ENCODE measurements around the gene SLC48A1.
A peak's percentile ranks its signal among the peaks of the same experiment; 100 is the strongest.

Gene SLC48A1

DNA sequence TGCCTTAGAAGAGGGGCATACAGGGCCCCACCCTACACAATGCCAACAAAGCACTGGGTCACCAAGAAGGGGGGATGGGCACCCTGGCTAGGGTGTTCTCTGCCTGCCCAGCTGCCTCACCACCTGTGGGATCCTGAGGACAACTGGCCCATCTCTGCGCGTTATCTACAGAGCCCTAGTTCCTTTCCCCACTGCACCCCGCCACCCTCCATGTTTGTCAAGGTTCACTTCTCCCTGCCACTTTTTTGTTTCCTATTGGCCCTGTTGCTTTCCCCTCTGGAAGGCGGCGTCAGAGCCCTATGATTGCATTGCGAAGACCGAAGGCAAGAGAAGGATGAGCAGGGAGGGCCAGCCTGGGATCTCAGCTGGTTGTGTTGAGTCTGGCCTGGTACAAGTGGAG is 1.6 kb downstream of the SLC48A1 start:
- Histone ChIP-seq H3K9ac (ENCODE audit: insufficient read length) (no peak overlapping the region), H3K36me3 (ENCODE audit: insufficient read depth, low read length) (no peaks in the 10 kb centered on the region), H3K4me3 (peak overlapping the region; percentile 91), H3K9me3 (ENCODE audit: low read depth, low read length) (no peaks in the 10 kb centered on the region), H3K27ac (no peak overlapping the region)
- no peak for DNase-seq (ENCODE audit: low read depth, low spot score)
- TF ChIP-seq POLR2AphosphoS5 (IDR thresholded peaks at IDR 0.05; ENCODE audit: borderline replicate concordance, low read depth, low read length) (no peak), EZH2 (IDR thresholded peaks at IDR 0.05) (no peak), FOXP2 (optimal IDR thresholded peaks at IDR 0.05; ENCODE audit: control extremely low read depth, extremely low read length, insufficient read depth) (no peak)

DNA sequence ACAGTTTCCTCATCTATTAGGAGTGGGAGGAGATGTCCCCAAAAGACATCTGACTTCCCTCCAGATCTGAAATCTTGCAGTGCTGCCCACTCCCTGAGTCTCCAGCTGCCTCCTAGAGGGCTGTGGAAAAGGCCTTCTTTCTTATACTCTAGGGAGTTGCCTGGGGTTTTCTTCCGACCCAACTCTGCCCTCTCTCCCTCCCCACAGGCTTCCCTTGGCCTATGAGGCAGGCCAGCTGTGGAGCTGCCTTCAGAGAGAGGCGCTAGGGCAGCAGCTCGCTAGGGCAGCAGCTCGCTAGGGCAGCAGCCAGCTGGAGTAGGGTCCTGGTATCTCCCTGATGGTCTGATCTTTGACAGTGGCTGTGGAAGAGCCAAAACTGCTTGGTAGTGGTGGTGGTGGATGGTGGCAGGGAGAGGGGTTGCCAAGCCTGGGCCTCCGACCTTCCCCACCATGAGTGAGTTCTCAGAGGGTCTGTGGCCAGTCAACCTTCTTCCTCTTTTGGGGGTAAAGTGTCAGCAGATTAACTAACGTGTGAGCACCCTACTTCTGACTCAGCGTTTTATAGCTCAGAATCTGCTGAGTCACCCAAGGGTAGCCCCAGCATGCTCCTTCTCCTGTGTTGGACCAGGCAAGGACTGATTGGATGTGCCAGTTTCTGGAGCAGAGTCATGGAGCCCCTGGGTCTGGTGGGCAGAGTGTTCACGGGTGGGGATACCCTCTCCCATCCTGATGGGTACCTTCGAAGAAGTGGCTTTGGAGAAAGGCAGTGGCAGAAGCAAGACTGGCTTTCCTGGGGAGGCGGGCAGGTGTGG is 2.3 kb downstream of the SLC48A1 start:
- TF ChIP-seq FOXP2 (optimal IDR thresholded peaks at IDR 0.05; ENCODE audit: control extremely low read depth, extremely low read length, insufficient read depth) (no peak), EZH2 (IDR thresholded peaks at IDR 0.05) (no peak), POLR2AphosphoS5 (IDR thresholded peaks at IDR 0.05; ENCODE audit: borderline replicate concordance, low read depth, low read length) (no peak)
- Histone ChIP-seq H3K4me3 (0 out of 2 replicates have a peak overlapping the region, but pooled peaks have one; percentile 91), H3K27ac (peak overlapping the region; percentile 54), H3K9ac (ENCODE audit: insufficient read length) (no peak overlapping the region), H3K9me3 (ENCODE audit: low read depth, low read length) (no peaks in the 10 kb centered on the region), H3K36me3 (ENCODE audit: insufficient read depth, low read length) (no peaks in the 10 kb centered on the region; the same call in 1 of the 2 replicates)
- DNase-seq (ENCODE audit: low read depth, low spot score), result no peak

DNA sequence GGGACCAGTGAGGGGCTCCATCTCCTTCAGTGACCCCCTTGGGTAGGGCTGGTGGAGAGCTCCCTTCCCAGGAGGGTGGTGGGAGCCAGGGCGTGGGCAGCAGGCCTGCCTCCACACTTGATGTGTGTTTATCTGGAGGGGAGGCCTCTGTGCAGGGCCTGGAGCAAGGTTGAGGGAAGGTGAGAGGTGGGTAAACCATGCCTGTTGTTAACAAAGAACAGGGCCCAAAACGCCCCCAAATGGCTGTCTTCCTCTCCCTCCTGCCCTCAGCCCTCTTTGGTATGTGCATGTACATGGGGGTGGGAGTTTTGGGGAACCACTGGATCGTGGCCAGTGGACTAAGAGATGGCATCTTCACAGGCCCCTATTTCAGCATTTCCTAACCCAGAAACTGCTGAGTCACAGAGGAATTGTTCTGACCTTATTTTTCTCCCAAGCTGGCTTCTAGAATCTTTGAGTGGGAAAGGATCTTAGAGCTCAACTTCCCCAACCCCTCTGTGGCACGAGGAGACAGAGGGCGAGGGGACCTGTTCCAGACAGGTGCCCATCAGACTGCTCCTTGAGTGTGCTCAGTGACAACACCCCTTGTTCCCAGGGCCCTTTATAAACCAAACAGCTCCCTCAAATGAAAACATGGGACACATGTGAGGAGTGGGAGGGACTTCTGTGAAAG is 3.6 kb downstream of the SLC48A1 start:
- TF ChIP-seq POLR2AphosphoS5 (IDR thresholded peaks at IDR 0.05; ENCODE audit: borderline replicate concordance, low read depth, low read length) (no peak), FOXP2 (optimal IDR thresholded peaks at IDR 0.05; ENCODE audit: control extremely low read depth, extremely low read length, insufficient read depth) (no peak), EZH2 (IDR thresholded peaks at IDR 0.05) (no peak)
- no peak overlapping the region for H3K4me3 ChIP-seq
- peaks cover 4% of the 10 kb centered on the region; the same call in 1 of the 2 replicates for H3K36me3 ChIP-seq (ENCODE audit: insufficient read depth, low read length)
- no peak for DNase-seq (ENCODE audit: low read depth, low spot score)
- H3K9me3 ChIP-seq (ENCODE audit: low read depth, low read length), result no peaks in the 10 kb centered on the region
- H3K9ac ChIP-seq (ENCODE audit: insufficient read length), result no peak overlapping the region
- peak overlapping the region; percentile 59 for H3K27ac ChIP-seq

DNA sequence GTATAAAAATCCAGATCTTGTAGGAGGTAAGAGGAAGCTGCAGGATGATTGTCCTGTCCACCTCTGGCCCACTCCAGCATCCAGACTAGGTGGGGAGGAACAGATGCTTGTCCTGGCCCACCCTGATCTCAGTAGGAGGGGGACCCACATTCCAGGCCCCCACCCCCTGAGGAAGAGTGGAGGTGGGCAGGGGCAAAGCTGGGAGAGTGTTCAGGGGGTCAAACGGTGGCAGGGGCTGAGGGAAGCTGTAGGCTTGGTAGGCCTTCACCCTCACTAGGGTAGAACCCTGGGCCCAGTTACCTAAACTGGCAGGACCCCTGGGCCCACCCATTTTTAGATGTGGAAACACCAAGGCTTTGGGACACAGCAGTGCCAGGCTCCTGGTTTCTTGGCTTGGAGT is 4.1 kb downstream of the SLC48A1 start:
- no peaks in the 10 kb centered on the region for H3K9me3 ChIP-seq (ENCODE audit: low read depth, low read length)
- no peak overlapping the region for H3K4me3 ChIP-seq
- TF ChIP-seq POLR2AphosphoS5 (IDR thresholded peaks at IDR 0.05; ENCODE audit: borderline replicate concordance, low read depth, low read length) (no peak), FOXP2 (optimal IDR thresholded peaks at IDR 0.05; ENCODE audit: control extremely low read depth, extremely low read length, insufficient read depth) (no peak), EZH2 (IDR thresholded peaks at IDR 0.05) (no peak)
- H3K27ac ChIP-seq, result peak overlapping the region; percentile 59; the same call in 1 of the 2 replicates
- peak overlapping the region; percentile 25 for H3K9ac ChIP-seq (ENCODE audit: insufficient read length)
- no peak for DNase-seq (ENCODE audit: low read depth, low spot score)
- peaks cover 7% of the 10 kb centered on the region; the same call in 1 of the 2 replicates for H3K36me3 ChIP-seq (ENCODE audit: insufficient read depth, low read length)

DNA sequence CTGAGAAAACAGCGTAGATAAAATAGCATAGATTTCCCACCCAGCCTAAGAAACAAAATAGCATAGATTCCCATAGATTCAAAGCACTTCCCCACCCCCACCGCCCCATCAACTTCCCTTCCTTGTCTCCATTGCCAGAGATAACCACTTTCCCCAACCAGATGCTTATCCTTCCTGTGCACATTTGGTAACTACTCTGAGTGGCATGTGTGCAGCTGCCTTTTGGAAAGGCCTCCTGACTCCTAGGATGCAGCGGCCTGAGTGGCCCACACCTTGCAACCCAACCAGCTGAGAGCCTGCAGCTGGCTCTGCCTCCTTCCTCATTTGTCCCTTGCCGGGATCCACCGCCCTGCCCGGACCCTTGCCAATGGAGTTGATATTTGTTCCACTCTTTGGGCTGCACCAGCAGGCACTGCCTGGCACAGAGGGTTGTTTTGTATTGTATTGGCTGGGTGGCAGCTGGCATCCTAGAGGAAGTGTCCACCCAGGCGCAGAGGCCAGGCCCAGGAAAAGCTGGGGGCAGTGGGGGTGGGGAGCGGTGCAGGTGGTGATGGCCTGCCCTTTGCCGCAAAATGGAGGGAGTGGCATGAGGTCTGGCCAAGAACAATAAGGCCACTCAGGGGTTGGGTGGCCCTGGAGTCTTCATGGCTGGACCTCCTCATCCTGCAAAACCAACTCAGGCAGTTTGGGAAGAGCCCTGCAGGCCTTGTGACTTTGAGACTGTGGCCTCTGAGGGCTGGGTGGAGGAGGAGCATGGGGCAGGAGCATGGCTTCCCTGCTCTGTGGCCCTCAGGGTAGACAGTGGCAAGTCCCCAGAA is 4.9 kb downstream of the SLC48A1 start:
- Histone ChIP-seq H3K27ac (peak overlapping the region; percentile 59; the same call in 1 of the 2 replicates), H3K9me3 (ENCODE audit: low read depth, low read length) (no peaks in the 10 kb centered on the region), H3K36me3 (ENCODE audit: insufficient read depth, low read length) (peaks cover 13% of the 10 kb centered on the region; the same call in 1 of the 2 replicates), H3K4me3 (no peak overlapping the region), H3K9ac (ENCODE audit: insufficient read length) (peak overlapping the region; percentile 25)
- TF ChIP-seq FOXP2 (optimal IDR thresholded peaks at IDR 0.05; ENCODE audit: control extremely low read depth, extremely low read length, insufficient read depth) (no peak), POLR2AphosphoS5 (IDR thresholded peaks at IDR 0.05; ENCODE audit: borderline replicate concordance, low read depth, low read length) (no peak), EZH2 (IDR thresholded peaks at IDR 0.05) (no peak)
- no peak for DNase-seq (ENCODE audit: low read depth, low spot score)

DNA sequence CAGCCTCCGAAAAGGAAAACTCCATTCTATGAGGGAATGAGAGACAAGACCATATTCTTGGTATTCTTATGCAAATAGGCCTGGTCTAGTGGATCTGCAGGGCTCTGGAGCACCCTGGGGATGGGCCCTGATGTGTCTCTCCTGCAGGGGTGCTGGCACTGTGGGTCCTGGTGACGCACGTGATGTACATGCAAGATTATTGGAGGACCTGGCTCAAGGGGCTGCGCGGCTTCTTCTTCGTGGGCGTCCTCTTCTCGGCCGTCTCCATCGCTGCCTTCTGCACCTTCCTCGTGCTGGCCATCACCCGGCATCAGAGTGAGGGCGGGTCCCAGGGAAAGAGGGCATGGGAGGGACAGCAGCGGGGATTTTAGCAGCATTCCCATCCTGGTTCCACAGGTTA is 5.8 kb downstream of the SLC48A1 start:
- no peak for TF ChIP-seq POLR2AphosphoS5 (IDR thresholded peaks at IDR 0.05; ENCODE audit: borderline replicate concordance, low read depth, low read length)

DNA sequence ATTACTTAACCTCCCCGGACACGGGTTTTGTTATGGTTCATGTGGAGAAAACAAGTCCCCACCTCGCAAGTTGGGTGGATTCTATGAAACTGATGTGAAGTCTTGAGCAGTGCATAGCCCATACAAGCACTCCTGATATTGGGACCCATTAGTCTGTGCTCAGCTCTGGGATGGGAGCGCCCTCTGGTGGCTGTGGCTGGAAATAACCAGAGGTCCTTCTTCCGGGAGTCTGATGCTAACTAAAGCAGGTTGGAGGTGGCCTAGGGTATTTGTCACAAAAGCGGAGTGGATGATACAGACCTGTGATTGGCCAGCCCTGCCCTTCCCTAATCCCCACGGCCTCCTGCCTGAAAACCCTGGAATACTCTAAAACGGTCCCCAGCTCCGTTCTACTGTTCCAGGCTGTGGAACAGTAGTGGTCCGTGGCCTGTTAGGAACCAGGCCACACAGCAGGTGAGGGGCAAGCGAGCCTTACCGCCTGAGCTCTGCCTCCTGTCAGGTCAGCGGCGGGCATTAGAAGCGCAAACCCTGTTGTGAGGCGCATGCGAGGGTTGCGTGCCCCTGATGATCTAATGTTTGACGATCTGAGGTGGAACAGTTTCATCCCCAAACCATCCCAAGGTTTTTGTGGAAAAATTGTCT is 6.4 kb downstream of the SLC48A1 start:
- Histone ChIP-seq H3K9me3 (ENCODE audit: low read depth, low read length) (no peaks in the 10 kb centered on the region), H3K27ac (no peak overlapping the region), H3K36me3 (ENCODE audit: insufficient read depth, low read length) (peaks cover 13% of the 10 kb centered on the region; the same call in 1 of the 2 replicates), H3K4me3 (no peak overlapping the region), H3K9ac (ENCODE audit: insufficient read length) (no peak overlapping the region)
- DNase-seq (ENCODE audit: low read depth, low spot score), result peak; percentile 67
- TF ChIP-seq FOXP2 (optimal IDR thresholded peaks at IDR 0.05; ENCODE audit: control extremely low read depth, extremely low read length, insufficient read depth) (no peak), POLR2AphosphoS5 (IDR thresholded peaks at IDR 0.05; ENCODE audit: borderline replicate concordance, low read depth, low read length) (no peak), EZH2 (IDR thresholded peaks at IDR 0.05) (no peak)

More for the DNA sequence above, 5.8 kb downstream of the SLC48A1 start:
- Histone ChIP-seq H3K36me3 (ENCODE audit: insufficient read depth, low read length) (peaks cover 13% of the 10 kb centered on the region; the same call in 1 of the 2 replicates), H3K9me3 (ENCODE audit: low read depth, low read length) (no peaks in the 10 kb centered on the region), H3K27ac (no peak overlapping the region), H3K4me3 (no peak overlapping the region), H3K9ac (ENCODE audit: insufficient read length) (no peak overlapping the region)
- DNase-seq (ENCODE audit: low read depth, low spot score), result no peak
